Sigmoid colon (tissue), 7 donors: ENCODE results near the gene TANC2. TPM values are rescaled to one million over a fixed set of nuclear protein-coding genes. Genes with fewer than 3 reads are reported as not detected.

Experiments used
- DNase-seq: peaks from one replicate; pipeline ENCODE4 v3.0.0-alpha.2; 2019
- H3K27ac ChIP-seq, 4 donors: fragments of 200-600 bp; sonication (generic); one replicate each; pipeline ENCODE4 v1.5.1; 2016 to 2019; ENCODE audit warnings: mild to moderate bottlenecking in 1 of 4
- H3K27me3 ChIP-seq, 3 donors: fragments of 200-600 bp; sonication (generic); one replicate each; pipeline ENCODE4 v1.5.1; 2019; ENCODE audit warnings: mild to moderate bottlenecking in 1 of 3
- H3K36me3 ChIP-seq, 4 donors: fragments of 200-600 bp; sonication (generic); one replicate each; pipeline ENCODE4 v1.5.1; 2016 to 2019
- H3K4me1 ChIP-seq, 4 donors: fragments of 200-600 bp; sonication (generic); one replicate each; pipeline ENCODE4 v1.5.1; 2017 to 2019
- H3K4me3 ChIP-seq, 4 donors: fragments of 200-600 bp; sonication (generic); one replicate each; pipeline ENCODE4 v1.5.1; 2017 to 2019; ENCODE audit warnings: mild to moderate bottlenecking in 2 of 4, moderate library complexity in 1 of 4
- H3K9me3 ChIP-seq, 4 donors: fragments of 200-600 bp in 3 of 4; sonication (generic) in 3 of 4; one replicate each; pipeline versions ENCODE4 v1.5.1 to v1.6.1; 2013 to 2019
- EP300 ChIP-seq, 4 donors: sonication (generic); formaldehyde crosslinking; IDR thresholded peaks; one replicate each; pipeline ENCODE4 v1.6.1; 2017; ENCODE audit warnings: antibody characterized with exemption in 4 of 4
- POLR2A ChIP-seq, 2 donors: fragments of 450-650 bp; IDR thresholded peaks; one replicate each; pipeline ENCODE4 v1.6.1; 2016; ENCODE audit warnings: antibody characterized with exemption in 2 of 2, mild to moderate bottlenecking in 2 of 2, moderate library complexity in 2 of 2
- POLR2AphosphoS5 ChIP-seq, 4 donors: sonication (generic); formaldehyde crosslinking; IDR thresholded peaks; one replicate each; pipeline ENCODE4 v1.6.1; 2017; ENCODE audit warnings: antibody characterized with exemption in 4 of 4
- whole genome bisulfite sequencing, 2 donors: extraction: QIAGEN DNeasy Blood & Tissue Kit; methylation state at CpG; one replicate each; pipeline ENCODE4 v1.1.7; 2013; 5-methylcytosine and 5-hydroxymethylcytosine counted together
- intact Hi-C: fragments of 100-400 bp; cut with DNase I; formaldehyde crosslinking; loops from one replicate; pipeline ENCODE4 v1.15.1; 2023
- polyA plus RNA-seq, 3 donors: library from polyadenylated mRNA; stranded (reverse); fragments of 200-250 nt; gene quantifications; one replicate each; pipeline ENCODE4 v1.2.3, GENCODE V29; 2013
- total RNA-seq, 4 donors: library from RNA; depleted of rRNA; stranded (reverse); fragments of >200 nt; gene quantifications; one replicate each; pipeline ENCODE4 v1.1.0, GENCODE V29; 2016
- TF ChIP-seq, protein P1 (sequence below), 4 experiments: fragments of 450-650 bp in 3 of 4; fragments of 200-600 bp in 1 of 4; IDR thresholded peaks; one replicate each; pipeline ENCODE4 v1.5.1; 2016 to 2019; ENCODE audit warnings: antibody characterized with exemption in 4 of 4, mild to moderate bottlenecking in 3 of 4, moderate library complexity in 2 of 4
- donor health status: healthy with polysubstance abuse.
- donor health status: Bipolar disorder and iron deficiency.
- donor health status: healthy.

The TANC2 gene
- total and polyA plus RNA-seq, 7 donors: 0.92 to 20.8 (median 9.2) TPM

DNA sequence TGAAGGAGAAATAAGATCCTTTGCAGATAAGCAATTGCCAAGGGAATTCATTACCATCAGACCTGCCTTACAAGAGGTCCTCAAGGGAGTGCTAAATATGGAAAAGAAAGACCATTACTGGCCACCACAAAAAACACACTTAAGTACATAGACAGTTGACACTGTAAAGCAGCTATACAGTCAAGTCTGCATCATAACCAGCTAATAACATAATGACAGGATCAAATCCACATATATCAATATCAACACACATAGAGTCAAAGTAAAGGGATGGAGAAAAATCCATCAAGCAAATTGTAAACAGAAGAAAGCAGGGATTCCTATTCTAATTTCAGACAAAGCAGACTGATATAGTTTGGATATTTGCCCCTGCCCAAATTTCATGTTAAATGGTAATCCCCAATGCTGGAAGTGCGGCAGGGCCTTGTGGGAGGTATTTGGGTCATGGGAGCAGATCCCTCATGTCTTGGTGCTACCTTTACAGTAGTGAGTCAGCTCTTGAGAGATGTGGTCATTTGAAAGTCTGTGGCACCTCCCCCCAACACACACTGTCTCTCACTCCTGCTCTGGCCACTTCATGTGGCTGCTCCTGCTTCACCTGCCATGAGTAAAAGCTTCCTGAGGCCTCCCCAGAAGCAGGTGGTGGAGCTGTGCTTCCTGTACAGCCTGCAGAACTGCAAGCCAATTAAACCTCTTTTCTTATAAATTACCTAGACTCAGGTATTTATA is 32.8 kb downstream of the TANC2 start:
- intact Hi-C loops: loop anchor here (10.0 kb wide), 1 partner anchor 406 kb away; no protein-coding TSS in a partner anchor
- TF ChIP-seq POLR2AphosphoS5 (IDR thresholded peaks at IDR 0.05): no peak
- TF ChIP-seq POLR2A (IDR thresholded peaks at IDR 0.05): no peak
- TF ChIP-seq EP300 (IDR thresholded peaks at IDR 0.05): no peak
- TF ChIP-seq, protein P1, sequence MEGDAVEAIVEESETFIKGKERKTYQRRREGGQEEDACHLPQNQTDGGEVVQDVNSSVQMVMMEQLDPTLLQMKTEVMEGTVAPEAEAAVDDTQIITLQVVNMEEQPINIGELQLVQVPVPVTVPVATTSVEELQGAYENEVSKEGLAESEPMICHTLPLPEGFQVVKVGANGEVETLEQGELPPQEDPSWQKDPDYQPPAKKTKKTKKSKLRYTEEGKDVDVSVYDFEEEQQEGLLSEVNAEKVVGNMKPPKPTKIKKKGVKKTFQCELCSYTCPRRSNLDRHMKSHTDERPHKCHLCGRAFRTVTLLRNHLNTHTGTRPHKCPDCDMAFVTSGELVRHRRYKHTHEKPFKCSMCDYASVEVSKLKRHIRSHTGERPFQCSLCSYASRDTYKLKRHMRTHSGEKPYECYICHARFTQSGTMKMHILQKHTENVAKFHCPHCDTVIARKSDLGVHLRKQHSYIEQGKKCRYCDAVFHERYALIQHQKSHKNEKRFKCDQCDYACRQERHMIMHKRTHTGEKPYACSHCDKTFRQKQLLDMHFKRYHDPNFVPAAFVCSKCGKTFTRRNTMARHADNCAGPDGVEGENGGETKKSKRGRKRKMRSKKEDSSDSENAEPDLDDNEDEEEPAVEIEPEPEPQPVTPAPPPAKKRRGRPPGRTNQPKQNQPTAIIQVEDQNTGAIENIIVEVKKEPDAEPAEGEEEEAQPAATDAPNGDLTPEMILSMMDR (IDR thresholded peaks at IDR 0.05): no peak
- WGBS, 2 donors: 98% methylated on average over 1 of the region's 1 CpG
- H3K9me3 ChIP-seq: no peaks in the 10 kb centered on the region
- H3K4me3 ChIP-seq: no peak overlapping the region
- no peak for DNase-seq
- H3K27ac ChIP-seq: no peak overlapping the region
- H3K27me3 ChIP-seq: no peaks in the 10 kb centered on the region
- H3K4me1 ChIP-seq: no peaks in the 10 kb centered on the region
- H3K36me3 ChIP-seq: no peaks in the 10 kb centered on the region

DNA sequence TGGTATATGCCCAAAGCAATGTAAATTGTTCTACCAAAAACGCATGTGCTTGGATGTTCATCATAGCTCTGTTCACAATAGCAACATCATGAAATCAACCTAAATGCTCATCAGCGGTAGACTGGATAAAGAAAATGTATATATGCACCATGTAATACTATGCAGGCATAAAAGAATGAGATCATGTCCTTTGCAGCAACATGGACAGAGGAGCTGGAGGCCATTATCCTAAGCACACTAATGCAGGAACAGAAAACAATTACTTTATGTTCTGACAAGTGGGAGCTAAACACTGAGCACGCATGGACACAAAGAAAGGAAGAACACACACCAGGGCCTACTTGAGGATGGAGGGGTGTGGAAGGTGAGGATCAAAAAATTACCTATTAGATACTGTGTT is 33.7 kb downstream of the TANC2 start:
- DNase-seq: no peak
- H3K36me3 ChIP-seq: no peaks in the 10 kb centered on the region
- H3K4me1 ChIP-seq: no peaks in the 10 kb centered on the region
- WGBS, 2 donors: 94 to 96% methylated on average over 3 of the region's 3 CpGs
- H3K27me3 ChIP-seq: no peaks in the 10 kb centered on the region
- H3K4me3 ChIP-seq: no peak overlapping the region
- H3K27ac ChIP-seq: no peak overlapping the region
- no peaks in the 10 kb centered on the region for H3K9me3 ChIP-seq
- TF ChIP-seq POLR2AphosphoS5 (IDR thresholded peaks at IDR 0.05) (no peak), EP300 (IDR thresholded peaks at IDR 0.05) (no peak), POLR2A (IDR thresholded peaks at IDR 0.05) (no peak)
- TF ChIP-seq, protein P1 (IDR thresholded peaks at IDR 0.05): no peak
- intact Hi-C loops: loop anchor here (10.0 kb wide), 1 partner anchor 405 kb away; no protein-coding TSS in a partner anchor

DNA sequence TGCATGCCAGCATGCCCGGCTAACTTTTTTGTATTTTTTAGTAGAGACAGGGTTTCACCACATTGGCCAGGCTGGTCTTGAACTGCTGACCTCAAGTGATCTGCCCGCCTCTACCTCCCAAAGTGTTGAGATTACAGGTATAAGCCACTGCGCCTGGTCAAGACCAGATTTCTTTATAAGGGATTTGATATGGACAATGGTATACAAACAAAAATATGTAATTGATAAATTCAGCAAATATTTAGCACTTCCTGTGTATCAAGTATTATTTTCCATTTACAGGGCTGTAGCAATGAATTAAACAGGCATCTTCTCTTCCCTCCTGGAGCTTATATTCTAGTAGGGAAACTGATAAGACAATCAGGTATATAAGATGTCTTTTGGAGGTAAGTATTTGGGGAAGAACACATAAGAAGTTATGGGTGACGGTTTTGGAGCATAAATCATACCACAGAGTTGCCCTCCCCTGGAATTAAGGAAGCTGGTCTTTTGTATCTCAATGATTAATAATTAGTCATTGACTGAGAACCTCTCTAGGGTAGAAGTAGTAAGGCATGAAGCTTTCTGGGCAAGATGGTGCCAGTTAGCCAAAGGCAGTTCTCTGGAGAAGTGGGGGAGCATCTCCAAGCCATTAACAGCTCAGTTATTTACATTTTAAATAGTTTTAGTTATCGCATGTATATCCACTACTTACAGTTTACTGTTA is 35.8 kb downstream of the TANC2 start:
- H3K36me3 ChIP-seq: no peaks in the 10 kb centered on the region
- no peak overlapping the region for H3K27ac ChIP-seq
- DNase-seq: no peak
- intact Hi-C loops: no loop called here
- no peaks in the 10 kb centered on the region for H3K9me3 ChIP-seq
- H3K4me1 ChIP-seq: no peaks in the 10 kb centered on the region
- WGBS, 2 donors: 92 to 93% methylated on average over 5 of the region's 5 CpGs
- no peaks in the 10 kb centered on the region for H3K27me3 ChIP-seq
- no peak overlapping the region for H3K4me3 ChIP-seq
- TF ChIP-seq POLR2AphosphoS5 (IDR thresholded peaks at IDR 0.05): no peak
- no peak for TF ChIP-seq EP300 (IDR thresholded peaks at IDR 0.05)
- no peak for TF ChIP-seq POLR2A (IDR thresholded peaks at IDR 0.05)

DNA sequence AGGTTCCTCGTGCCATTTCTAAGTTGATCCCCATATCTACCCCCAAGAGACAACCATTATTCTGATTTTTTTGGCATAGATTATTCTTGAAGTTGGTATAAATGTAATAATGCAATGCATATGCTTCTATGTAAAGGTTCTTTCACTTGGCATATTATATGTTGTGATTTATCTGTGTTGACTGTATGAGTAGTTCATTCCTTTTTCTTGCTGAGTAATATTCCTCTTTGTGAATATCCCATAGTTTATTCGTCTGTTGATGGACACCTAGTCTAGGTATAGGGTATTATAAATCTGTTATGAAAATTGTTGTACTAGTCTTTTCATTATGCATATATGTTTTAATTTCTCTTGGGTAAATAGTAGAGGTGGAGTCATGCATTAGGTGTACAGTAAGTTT is 36.6 kb downstream of the TANC2 start:
- no peak for TF ChIP-seq POLR2AphosphoS5 (IDR thresholded peaks at IDR 0.05)
- TF ChIP-seq, protein P1 (IDR thresholded peaks at IDR 0.05): no peak
- no peak for TF ChIP-seq EP300 (IDR thresholded peaks at IDR 0.05)
- TF ChIP-seq POLR2A (IDR thresholded peaks at IDR 0.05): no peak
- 93 to 95% methylated on average over 2 of the region's 2 CpGs for WGBS, 2 donors
- Histone ChIP-seq H3K27ac (no peak overlapping the region), H3K4me3 (no peak overlapping the region), H3K4me1 (no peaks in the 10 kb centered on the region), H3K9me3 (no peaks in the 10 kb centered on the region), H3K36me3 (no peaks in the 10 kb centered on the region), H3K27me3 (no peaks in the 10 kb centered on the region)
- intact Hi-C loops: no loop called here
- DNase-seq: no peak

DNA sequence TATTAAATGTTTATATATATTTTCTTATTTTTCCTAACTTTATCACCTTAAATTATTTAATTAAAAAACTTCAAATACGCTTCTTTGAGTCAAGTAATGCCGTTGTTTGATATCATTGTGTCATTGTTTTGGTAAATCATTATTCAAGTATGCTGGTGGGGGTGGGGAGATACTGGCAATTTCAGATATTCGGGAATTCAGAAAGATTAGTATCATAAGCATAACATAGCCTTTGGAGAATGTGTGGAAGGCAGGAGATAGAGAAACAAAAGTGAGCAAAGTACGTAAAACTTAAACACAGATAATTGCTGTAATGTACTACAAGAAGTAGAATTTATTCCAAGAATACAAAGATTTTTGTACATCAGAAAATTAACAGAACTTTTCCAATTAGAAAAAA is 49.8 kb downstream of the TANC2 start:
- DNase-seq: no peak
- TF ChIP-seq, protein P1 (IDR thresholded peaks at IDR 0.05): no peak
- TF ChIP-seq EP300 (IDR thresholded peaks at IDR 0.05) (no peak), POLR2AphosphoS5 (IDR thresholded peaks at IDR 0.05) (no peak), POLR2A (IDR thresholded peaks at IDR 0.05) (no peak)
- whole genome bisulfite sequencing, 2 donors: 93 to 95% methylated on average over 4 of the region's 4 CpGs

More for the DNA sequence above, 49.8 kb downstream of the TANC2 start:
- Histone ChIP-seq H3K27me3 (no peaks in the 10 kb centered on the region), H3K36me3 (peaks cover 0 to 1% (median 0%) of the 10 kb centered on the region in 4 donors), H3K27ac (no peak overlapping the region), H3K4me1 (no peaks in the 10 kb centered on the region), H3K4me3 (no peak overlapping the region), H3K9me3 (no peaks in the 10 kb centered on the region)
- intact Hi-C loops: no loop called here
